NCI-H748 (cell line): ENCODE results near the gene DARS1.

Experiments
- DNase-seq: peaks from one replicate; lab custom pipeline; 2025; ENCODE audit not compliant: unreplicated experiment; lab: John Stamatoyannopoulos, UW

The DARS1 gene

GRCh38 chr2:135985018-135985825, at the start of gene DARS1:
Gene DARS1 (minus strand): TSS chr2:135985626. CDS start chr2:135985468, 158 bp downstream.
- DNase-seq: peak; percentile 97

- no peak for DNase-seq
Observed at GRCh38 chr2:136034629-136035028, 49.2 kb upstream of the DARS1 start.

GRCh38 chr2:136032817-136033535, 47.5 kb upstream of the DARS1 start:
- no peak for DNase-seq

GRCh38 chr2:136032192-136032591, 46.8 kb upstream of the DARS1 start:
- no peak for DNase-seq

- DNase-seq: no peak
Observed at GRCh38 chr2:136031711-136032110, 46.3 kb upstream of the DARS1 start.

- DNase-seq: no peak
Observed at GRCh38 chr2:136030406-136030805, 45.0 kb upstream of the DARS1 start.

GRCh38 chr2:136029149-136029548, 43.7 kb upstream of the DARS1 start:
- no peak for DNase-seq

- no peak for DNase-seq
Observed at GRCh38 chr2:136028001-136028400, 42.6 kb upstream of the DARS1 start.

- no peak for DNase-seq
Observed at GRCh38 chr2:136027112-136027511, 41.7 kb upstream of the DARS1 start.

GRCh38 chr2:136025057-136025973, 39.9 kb upstream of the DARS1 start:
- DNase-seq: peak; percentile 93

GRCh38 chr2:136024616-136025015, 39.2 kb upstream of the DARS1 start:
- DNase-seq: no peak

GRCh38 chr2:136024185-136024584, 38.8 kb upstream of the DARS1 start:
- DNase-seq: no peak

- no peak for DNase-seq
Observed at GRCh38 chr2:136023416-136023815, 38.0 kb upstream of the DARS1 start.

- no peak for DNase-seq
Observed at GRCh38 chr2:136022396-136023146, 37.1 kb upstream of the DARS1 start.

GRCh38 chr2:136021976-136022375, 36.5 kb upstream of the DARS1 start:
- no peak for DNase-seq

- no peak for DNase-seq
Observed at GRCh38 chr2:136021406-136021805, 36.0 kb upstream of the DARS1 start.

- DNase-seq: no peak
Observed at GRCh38 chr2:136020831-136021230, 35.4 kb upstream of the DARS1 start.

- DNase-seq: no peak
Observed at GRCh38 chr2:136019825-136020224, 34.4 kb upstream of the DARS1 start.

- no peak for DNase-seq
Observed at GRCh38 chr2:136019306-136019705, 33.9 kb upstream of the DARS1 start.

- no peak for DNase-seq
Observed at GRCh38 chr2:136017786-136018185, 32.4 kb upstream of the DARS1 start.

GRCh38 chr2:136016836-136017235, 31.4 kb upstream of the DARS1 start:
- DNase-seq: no peak
